HPDE6-E6E7 (cell line): ENCODE data around the gene RPP14.

Experiments used
- DNase-seq: peaks from one replicate; pipeline ENCODE4 v3.0.0; 2011; ENCODE audit warnings: missing footprints; ENCODE audit errors: extremely low spot score

Gene RPP14

GRCh38 chr3:58356054-58356453, 50.0 kb downstream of the RPP14 start:
- DNase-seq: no peak

DNA sequence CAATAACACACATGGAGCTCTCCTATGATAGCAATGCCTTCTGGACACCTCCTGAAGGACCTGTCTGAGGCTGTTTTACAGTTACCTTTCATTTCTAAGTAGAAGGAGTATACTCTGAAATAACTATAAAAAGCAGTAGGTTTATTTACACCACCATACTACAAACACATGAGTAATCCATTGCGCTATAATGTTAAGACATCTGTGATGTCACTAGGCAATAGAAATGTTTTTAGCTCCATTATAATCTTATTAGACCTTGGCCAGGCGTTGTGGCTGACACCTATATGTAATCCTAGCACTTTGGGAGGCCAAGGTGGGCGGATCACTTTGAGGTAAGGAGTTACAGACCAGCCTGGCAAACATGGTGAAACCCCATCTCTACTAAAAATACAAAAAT, 51.4 kb downstream of the RPP14 start:
- DNase-seq: no peak

- no peak for DNase-seq
Observed at GRCh38 chr3:58358092-58358491, 52.0 kb downstream of the RPP14 start.

- DNase-seq: no peak
Observed at GRCh38 chr3:58358808-58359207, 52.8 kb downstream of the RPP14 start.

GRCh38 chr3:58359621-58360020, 53.6 kb downstream of the RPP14 start:
- DNase-seq: no peak

- DNase-seq: no peak
Observed at GRCh38 chr3:58361866-58362265, 55.8 kb downstream of the RPP14 start.

- DNase-seq: no peak
Observed at GRCh38 chr3:58366699-58367098, 60.7 kb downstream of the RPP14 start.

- no peak for DNase-seq
Observed at GRCh38 chr3:58369038-58369437, 63.0 kb downstream of the RPP14 start.
